ENCODE data around the gene ARMC2. TPM values are rescaled to one million over a fixed set of nuclear protein-coding genes. Genes with fewer than 3 reads are reported as not detected.

The ARMC2 gene
- total and polyA plus RNA-seq, 2 of the 8 experiments (the other 6 are each of a cell fraction or from before 2014, with no cell fraction given): 1.6 to 4.4 TPM

DNA sequence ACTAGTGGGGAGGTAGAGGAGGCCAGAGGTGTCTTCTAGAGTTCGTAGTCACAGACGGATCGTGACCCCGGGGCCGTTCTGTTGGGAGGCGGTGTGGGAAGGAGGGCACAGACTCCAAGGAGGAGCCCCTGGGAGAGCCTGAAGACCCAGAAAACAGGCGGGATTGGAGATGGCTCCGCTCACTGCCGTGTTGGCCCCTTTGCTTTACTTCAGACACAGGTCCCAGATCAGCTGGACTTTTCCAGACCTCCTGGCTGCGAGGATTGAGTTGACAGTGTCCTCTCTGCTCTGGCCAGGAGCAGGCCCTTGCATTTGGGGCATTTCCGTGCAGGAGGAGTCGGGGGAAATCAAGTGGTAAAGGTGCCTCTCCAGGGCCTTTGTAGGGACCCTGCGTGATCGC lies 112.9 kb downstream of the ARMC2 start (continued):
- TF ChIP-seq CHD7 (IDR thresholded peaks at IDR 0.05; ENCODE audit: insufficient replicate concordance, low read length) (no peak), HDAC6 (IDR thresholded peaks at IDR 0.05; ENCODE audit: low read depth, low read length) (no peak), BRCA1 (IDR thresholded peaks at IDR 0.05; ENCODE audit: low read depth, low read length) (no peak), CHD1 (IDR thresholded peaks at IDR 0.05; ENCODE audit: low read depth, low read length) (no peak), CEBPB (IDR thresholded peaks at IDR 0.05; ENCODE audit: low read depth, low read length) (no peak)
- TF ChIP-seq, protein P1, sequence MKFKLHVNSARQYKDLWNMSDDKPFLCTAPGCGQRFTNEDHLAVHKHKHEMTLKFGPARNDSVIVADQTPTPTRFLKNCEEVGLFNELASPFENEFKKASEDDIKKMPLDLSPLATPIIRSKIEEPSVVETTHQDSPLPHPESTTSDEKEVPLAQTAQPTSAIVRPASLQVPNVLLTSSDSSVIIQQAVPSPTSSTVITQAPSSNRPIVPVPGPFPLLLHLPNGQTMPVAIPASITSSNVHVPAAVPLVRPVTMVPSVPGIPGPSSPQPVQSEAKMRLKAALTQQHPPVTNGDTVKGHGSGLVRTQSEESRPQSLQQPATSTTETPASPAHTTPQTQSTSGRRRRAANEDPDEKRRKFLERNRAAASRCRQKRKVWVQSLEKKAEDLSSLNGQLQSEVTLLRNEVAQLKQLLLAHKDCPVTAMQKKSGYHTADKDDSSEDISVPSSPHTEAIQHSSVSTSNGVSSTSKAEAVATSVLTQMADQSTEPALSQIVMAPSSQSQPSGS (IDR thresholded peaks at IDR 0.05; ENCODE audit: low read length): no peak
- TF ChIP-seq, protein P2, sequence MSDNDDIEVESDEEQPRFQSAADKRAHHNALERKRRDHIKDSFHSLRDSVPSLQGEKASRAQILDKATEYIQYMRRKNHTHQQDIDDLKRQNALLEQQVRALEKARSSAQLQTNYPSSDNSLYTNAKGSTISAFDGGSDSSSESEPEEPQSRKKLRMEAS (IDR thresholded peaks at IDR 0.05): no peak

All from H1 (cell line).